ENCODE results near the gene PABPN1L. TPM values are rescaled to one million over a fixed set of nuclear protein-coding genes. Genes with fewer than 3 reads are reported as not detected.

Gene PABPN1L
- total RNA-seq, 1 donor from 2014 or later = not detected

- Histone ChIP-seq H3K9me3 (ENCODE audit: insufficient read depth, low read depth, low read length) (no peaks in the 10 kb centered on the region), H3K36me3 (ENCODE audit: insufficient read depth, low read length) (no peaks in the 10 kb centered on the region), H4K20me1 (ENCODE audit: insufficient read depth, low read length) (no peaks in the 10 kb centered on the region), H2AFZ (ENCODE audit: low read depth, low read length) (no peak overlapping the region), H3K79me2 (ENCODE audit: insufficient read depth, low read length) (no peaks in the 10 kb centered on the region), H3K9ac (ENCODE audit: low read length) (no peak overlapping the region), H3K27ac (ENCODE audit: low read depth, low read length) (no peak overlapping the region), H3K4me2 (ENCODE audit: low read length) (no peak overlapping the region), H3K4me3 (ENCODE audit: insufficient read depth, low read depth, low read length) (no peak overlapping the region), H3K27me3 (ENCODE audit: insufficient read depth, low read length) (peaks cover 4% of the 10 kb centered on the region), H3K4me1 (ENCODE audit: insufficient read depth, low read length) (no peaks in the 10 kb centered on the region)
- DNase-seq (ENCODE audit: low read depth) (no peak), FAIRE-seq (no peak)
- Mint-ChIP-seq H3K27me3 (ENCODE audit: low read depth, unreplicated experiment) (peaks cover 28% of the 10 kb centered on the region), H3K4me3 (ENCODE audit: unreplicated experiment) (no peak overlapping the region), H3K36me3 (ENCODE audit: low read depth, unreplicated experiment) (no peaks in the 10 kb centered on the region), H3K9me3 (ENCODE audit: unreplicated experiment) (no peaks in the 10 kb centered on the region), H3K27ac (ENCODE audit: unreplicated experiment) (no peak overlapping the region), H3K4me1 (ENCODE audit: low read depth, unreplicated experiment) (no peaks in the 10 kb centered on the region)
- no peak for TF ChIP-seq CTCF (IDR thresholded peaks at IDR 0.05; ENCODE audit: insufficient read depth, low read depth, low read length)
- no peak for TF ChIP-seq EZH2 (IDR thresholded peaks at IDR 0.05; ENCODE audit: insufficient read depth, low read length)
Observed at GRCh38 chr16:88869673-88869980, 3.2 kb upstream of the PABPN1L start.

GRCh38 chr16:88868974-88869672, 2.7 kb upstream of the PABPN1L start:
- Histone ChIP-seq H2AFZ (ENCODE audit: low read depth, low read length) (no peak overlapping the region), H3K27me3 (ENCODE audit: insufficient read depth, low read length) (peaks cover 4% of the 10 kb centered on the region), H4K20me1 (ENCODE audit: insufficient read depth, low read length) (no peaks in the 10 kb centered on the region), H3K27ac (ENCODE audit: low read depth, low read length) (no peak overlapping the region), H3K4me3 (ENCODE audit: insufficient read depth, low read depth, low read length) (no peak overlapping the region), H3K9ac (ENCODE audit: low read length) (no peak overlapping the region), H3K9me3 (ENCODE audit: insufficient read depth, low read depth, low read length) (no peaks in the 10 kb centered on the region), H3K4me2 (ENCODE audit: low read length) (no peak overlapping the region), H3K36me3 (ENCODE audit: insufficient read depth, low read length) (no peaks in the 10 kb centered on the region), H3K79me2 (ENCODE audit: insufficient read depth, low read length) (no peaks in the 10 kb centered on the region), H3K4me1 (ENCODE audit: insufficient read depth, low read length) (no peaks in the 10 kb centered on the region)
- FAIRE-seq = no peak
- no peak for TF ChIP-seq CTCF (IDR thresholded peaks at IDR 0.05; ENCODE audit: insufficient read depth, low read depth, low read length)
- TF ChIP-seq EZH2 (IDR thresholded peaks at IDR 0.05; ENCODE audit: insufficient read depth, low read length) = no peak
- H3K9me3 Mint-ChIP-seq (ENCODE audit: unreplicated experiment) = no peaks in the 10 kb centered on the region
- H3K4me3 Mint-ChIP-seq (ENCODE audit: unreplicated experiment) = no peak overlapping the region
- no peak for DNase-seq (ENCODE audit: low read depth)
- H3K27me3 Mint-ChIP-seq (ENCODE audit: low read depth, unreplicated experiment) = peaks cover 25% of the 10 kb centered on the region
- H3K4me1 Mint-ChIP-seq (ENCODE audit: low read depth, unreplicated experiment) = no peaks in the 10 kb centered on the region
- H3K27ac Mint-ChIP-seq (ENCODE audit: unreplicated experiment) = no peak overlapping the region
- no peaks in the 10 kb centered on the region for H3K36me3 Mint-ChIP-seq (ENCODE audit: low read depth, unreplicated experiment)

- no peaks in the 10 kb centered on the region for H3K36me3 Mint-ChIP-seq (ENCODE audit: low read depth, unreplicated experiment)
- no peak for TF ChIP-seq EZH2 (IDR thresholded peaks at IDR 0.05; ENCODE audit: insufficient read depth, low read length)
- TF ChIP-seq CTCF (IDR thresholded peaks at IDR 0.05; ENCODE audit: insufficient read depth, low read depth, low read length) = no peak
- H3K4me2 ChIP-seq (ENCODE audit: low read length) = no peak overlapping the region
- no peaks in the 10 kb centered on the region for H4K20me1 ChIP-seq (ENCODE audit: insufficient read depth, low read length)
- H3K27me3 ChIP-seq (ENCODE audit: insufficient read depth, low read length) = peaks cover 4% of the 10 kb centered on the region
- H3K27ac Mint-ChIP-seq (ENCODE audit: unreplicated experiment) = no peak overlapping the region
- H2AFZ ChIP-seq (ENCODE audit: low read depth, low read length) = no peak overlapping the region
- H3K79me2 ChIP-seq (ENCODE audit: insufficient read depth, low read length) = no peaks in the 10 kb centered on the region
- H3K9ac ChIP-seq (ENCODE audit: low read length) = no peak overlapping the region
- H3K4me1 ChIP-seq (ENCODE audit: insufficient read depth, low read length) = no peaks in the 10 kb centered on the region
- no peak overlapping the region for H3K27ac ChIP-seq (ENCODE audit: low read depth, low read length)
- H3K9me3 ChIP-seq (ENCODE audit: insufficient read depth, low read depth, low read length) = no peaks in the 10 kb centered on the region
- H3K4me1 Mint-ChIP-seq (ENCODE audit: low read depth, unreplicated experiment) = no peaks in the 10 kb centered on the region
- H3K4me3 ChIP-seq (ENCODE audit: insufficient read depth, low read depth, low read length) = no peak overlapping the region
- FAIRE-seq (no peak), DNase-seq (ENCODE audit: low read depth) (no peak)
- no peaks in the 10 kb centered on the region for H3K36me3 ChIP-seq (ENCODE audit: insufficient read depth, low read length)
- no peak overlapping the region for H3K4me3 Mint-ChIP-seq (ENCODE audit: unreplicated experiment)
- H3K27me3 Mint-ChIP-seq (ENCODE audit: low read depth, unreplicated experiment) = peaks cover 25% of the 10 kb centered on the region
- H3K9me3 Mint-ChIP-seq (ENCODE audit: unreplicated experiment) = no peaks in the 10 kb centered on the region
Observed at GRCh38 chr16:88867581-88868246, 1.3 kb upstream of the PABPN1L start.

All from astrocyte (in vitro differentiated cells and primary cell).